HCT116 (cell line): ENCODE results near the gene POFUT2. TPM values are rescaled to one million over a fixed set of nuclear protein-coding genes. Genes with fewer than 3 reads are reported as not detected.

Experiments used
- ATAC-seq: fragments of 200-7000 bp; cut with Tn5 transposase; 2 replicates; pipeline ENCODE4 v1.9.1; 2020; ENCODE audit warnings: mild to moderate bottlenecking, moderate library complexity
- BruUV-seq: library from RNA; stranded (reverse); fragments of 400-500 nt; replicated peaks from 2 replicates; lab custom pipeline; 2021; lab: Mats Ljungman, UMichigan
- CTCF ChIA-PET: fragments of 300-600 bp; sonication (Branson Sonifier 250); formaldehyde crosslinking; loops from one replicate; lab custom pipeline; 2021; ENCODE audit warnings: antibody characterized with exemption; lab: Charles Lee
- POLR2A ChIA-PET: fragments of 300-600, 350-600 bp; sonication (Branson Sonifier 250); formaldehyde crosslinking; loops from one replicate; lab custom pipeline; 2021; ENCODE audit warnings: antibody characterized with exemption; lab: Charles Lee
- RAD21 ChIA-PET, 2 experiments: fragments of 300-600 bp; sonication (Branson Sonifier 250); formaldehyde crosslinking; loops; one replicate each; lab custom pipeline; 2023; ENCODE audit warnings: low total read pairs in 2 of 2; ENCODE audit not compliant: uncharacterized antibody in 2 of 2, unreplicated experiment in 2 of 2, low non-redundant PET in 1 of 2; lab: Charles Lee
- DNase-seq: peaks from one replicate; pipeline ENCODE4 v3.0.0-alpha.2; 2010; ENCODE audit warnings: low read depth, low spot score
- H2AFZ ChIP-seq: fragments of 200-600 bp; shearing (Covaris generic), sonication (generic); 2 replicates; pipeline ENCODE4 v1.6.1; 2017; ENCODE audit warnings: low read depth, mixed run types, mixed read lengths, antibody characterized with exemption, low read length; ENCODE audit not compliant: poor library complexity, severe bottlenecking
- H3K27ac ChIP-seq: 2 replicates; pipeline ENCODE4 v1.5.1; 2012; ENCODE audit warnings: low read depth, low read length
- H3K27me3 ChIP-seq: fragments of 200-600 bp; sonication (generic); 2 replicates; pipeline ENCODE4 v1.6.1; 2016; ENCODE audit warnings: mixed run types, low read length, mixed read lengths; ENCODE audit not compliant: insufficient read depth
- H3K36me3 ChIP-seq, 2 experiments: fragments of 200-500 bp in 1 of 2; fragments of 200-600 bp in 1 of 2; sonication (Bioruptor generic) in 1 of 2; sonication (generic) in 1 of 2; 2 replicates each; pipeline versions ENCODE4 v1.5.1 to v1.6.1; 2014 to 2016; ENCODE audit warnings: low read length in 2 of 2, inconsistent platforms in 1 of 2, mixed read lengths in 1 of 2, mixed run types in 1 of 2; ENCODE audit not compliant: insufficient read depth in 2 of 2, control insufficient read depth in 1 of 2
- H3K4me1 ChIP-seq, 2 experiments: fragments of 200-600 bp in 1 of 2; sonication (generic) in 1 of 2; 2 replicates each; pipeline versions ENCODE4 v1.5.1 to v1.6.1; 2012 to 2017; ENCODE audit warnings: low read length in 2 of 2, inconsistent platforms in 1 of 2, mild to moderate bottlenecking in 1 of 2, mixed read lengths in 1 of 2, mixed run types in 1 of 2, moderate library complexity in 1 of 2; ENCODE audit not compliant: insufficient read depth in 2 of 2, control insufficient read depth in 1 of 2
- H3K4me2 ChIP-seq: fragments of 200-600 bp; sonication (generic); 2 replicates; pipeline ENCODE4 v1.6.1; 2017; ENCODE audit warnings: mixed run types, low read length, mixed read lengths
- H3K4me3 ChIP-seq, 2 experiments: fragments of 200-600 bp in 1 of 2; sonication (generic) in 1 of 2; replicated peaks in 1 of 2; 2 replicates each; pipeline ENCODE4 v1.5.1; 2011 to 2016; ENCODE audit warnings: low read length in 2 of 2, control low read depth in 1 of 2, low read depth in 1 of 2, mild to moderate bottlenecking in 1 of 2, mixed read lengths in 1 of 2, mixed run types in 1 of 2
- H3K79me2 ChIP-seq: fragments of 200-600 bp; sonication (generic); 2 replicates; pipeline ENCODE4 v1.6.1; 2017; ENCODE audit warnings: mild to moderate bottlenecking, mixed run types, low read length, moderate library complexity, mixed read lengths; ENCODE audit not compliant: insufficient read depth
- H3K9ac ChIP-seq: fragments of 200-600 bp; sonication (generic); 2 replicates; pipeline ENCODE4 v1.6.1; 2016; ENCODE audit warnings: low read length, mixed read lengths
- H3K9me2 ChIP-seq: fragments of 200-600 bp; sonication (generic), shearing (Covaris generic); 2 replicates; pipeline ENCODE4 v1.6.1; 2017; ENCODE audit warnings: mixed run types, mild to moderate bottlenecking, moderate library complexity; ENCODE audit not compliant: insufficient read depth
- H3K9me3 ChIP-seq, 2 experiments: fragments of 200-500 bp in 1 of 2; fragments of 200-600 bp in 1 of 2; sonication (Bioruptor generic) in 1 of 2; sonication (generic) in 1 of 2; 2 replicates each; pipeline ENCODE4 v1.6.1; 2014 to 2017; ENCODE audit warnings: low read length in 2 of 2, mixed read lengths in 2 of 2, inconsistent platforms in 1 of 2, low read depth in 1 of 2, mild to moderate bottlenecking in 1 of 2, mixed run types in 1 of 2, moderate library complexity in 1 of 2; ENCODE audit not compliant: control insufficient read depth in 1 of 2, insufficient read depth in 1 of 2
- H4K20me1 ChIP-seq: fragments of 200-600 bp; sonication (generic), shearing (Covaris generic); 2 replicates; pipeline ENCODE4 v1.6.1; 2017; ENCODE audit warnings: mixed run types, mild to moderate bottlenecking, moderate library complexity; ENCODE audit not compliant: insufficient read depth
- EZH2phosphoT487 ChIP-seq: fragments of 200-600 bp; IDR thresholded peaks from 2 replicates; pipeline ENCODE4 v1.6.1; 2018; ENCODE audit warnings: antibody characterized with exemption, borderline replicate concordance
- POLR2AphosphoS5 ChIP-seq: IDR thresholded peaks from 2 replicates; pipeline ENCODE4 v1.6.1; 2011; ENCODE audit warnings: mild to moderate bottlenecking, low read depth, low read length, moderate library complexity
- YY1 ChIP-seq: IDR thresholded peaks from 2 replicates; pipeline ENCODE4 v1.6.1; 2011; ENCODE audit warnings: low read length, low read depth, moderate library complexity, mild to moderate bottlenecking; ENCODE audit not compliant: insufficient replicate concordance; ENCODE audit errors: extremely low read depth
- intact Hi-C: fragments of 100-400 bp; cut with micrococcal nuclease; formaldehyde crosslinking; loops from 2 replicates; pipeline ENCODE4 v1.10.0; 2022
- total RNA-seq: library from RNA; stranded (reverse); gene quantifications from one replicate; pipeline ENCODE4 v1.2.1, GENCODE V29; 2021; ENCODE audit not compliant: unreplicated experiment
- TF ChIP-seq, protein P1 (sequence below): IDR thresholded peaks from 2 replicates; pipeline ENCODE4 v1.6.1; 2012; ENCODE audit warnings: low read depth
- TF ChIP-seq, protein P2 (sequence below), 3 experiments: fragments of 200-600 bp in 1 of 3; sonication (generic) in 1 of 3; IDR thresholded peaks in 2 of 3; conservative IDR thresholded peaks in 1 of 3; 2 replicates each; pipeline ENCODE4 v1.5.1; 2012 to 2017; ENCODE audit warnings: low read depth in 2 of 3, low read length in 2 of 3, antibody characterized with exemption in 1 of 3, borderline replicate concordance in 1 of 3, control low read depth in 1 of 3, mild to moderate bottlenecking in 1 of 3, mixed read lengths in 1 of 3, mixed run types in 1 of 3, moderate library complexity in 1 of 3; ENCODE audit not compliant: insufficient read depth in 1 of 3

The POFUT2 gene
- total RNA-seq, 1 experiment from 2014 or later, result 20.5 TPM

DNA sequence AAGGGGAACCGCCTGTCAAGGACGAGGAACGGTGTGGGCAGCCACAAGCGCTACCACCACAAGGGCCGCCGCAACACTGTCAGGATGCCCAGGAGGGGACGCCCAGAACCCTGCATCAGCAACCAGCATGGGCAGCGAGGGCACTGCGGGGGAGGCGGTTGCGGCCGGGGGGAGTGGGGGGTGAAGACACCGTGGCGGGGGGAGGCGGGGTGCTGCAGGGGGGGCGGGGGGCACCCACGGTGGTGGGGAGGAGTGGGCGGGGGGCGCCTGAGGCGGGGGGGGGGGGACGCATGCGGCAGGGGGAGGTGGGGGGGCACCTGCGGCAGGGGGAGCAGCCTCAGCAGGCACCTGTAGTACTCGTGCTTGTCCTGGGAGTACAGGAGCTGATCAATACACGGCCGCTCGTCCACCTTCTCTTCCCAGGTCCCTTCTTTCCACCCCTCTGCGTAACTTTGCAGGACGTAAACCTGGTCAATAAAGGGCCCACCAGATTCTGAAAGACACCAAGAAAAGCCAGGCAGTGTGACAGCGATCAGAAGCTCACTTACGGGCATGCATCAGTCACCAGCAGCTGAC, 4.6 kb downstream of the POFUT2 start:
- Histone ChIP-seq H3K4me1 (no peaks in the 10 kb centered on the region; a peak in 1 of 4 replicates), H3K27ac (no peak overlapping the region), H3K4me2 (no peak overlapping the region), H4K20me1 (no peaks in the 10 kb centered on the region), H3K79me2 (peaks cover 12% of the 10 kb centered on the region), H3K9me2 (no peaks in the 10 kb centered on the region), H3K9ac (no peak overlapping the region), H3K27me3 (no peaks in the 10 kb centered on the region), H2AFZ (no peak overlapping the region), H3K36me3 (peaks cover 5 to 20% of the 10 kb centered on the region in 2 experiments; a peak in 3 of 4 replicates), H3K4me3 (no peak overlapping the region), H3K9me3 (no peaks in the 10 kb centered on the region)
- no peak for DNase-seq
- TF ChIP-seq, protein P1, sequence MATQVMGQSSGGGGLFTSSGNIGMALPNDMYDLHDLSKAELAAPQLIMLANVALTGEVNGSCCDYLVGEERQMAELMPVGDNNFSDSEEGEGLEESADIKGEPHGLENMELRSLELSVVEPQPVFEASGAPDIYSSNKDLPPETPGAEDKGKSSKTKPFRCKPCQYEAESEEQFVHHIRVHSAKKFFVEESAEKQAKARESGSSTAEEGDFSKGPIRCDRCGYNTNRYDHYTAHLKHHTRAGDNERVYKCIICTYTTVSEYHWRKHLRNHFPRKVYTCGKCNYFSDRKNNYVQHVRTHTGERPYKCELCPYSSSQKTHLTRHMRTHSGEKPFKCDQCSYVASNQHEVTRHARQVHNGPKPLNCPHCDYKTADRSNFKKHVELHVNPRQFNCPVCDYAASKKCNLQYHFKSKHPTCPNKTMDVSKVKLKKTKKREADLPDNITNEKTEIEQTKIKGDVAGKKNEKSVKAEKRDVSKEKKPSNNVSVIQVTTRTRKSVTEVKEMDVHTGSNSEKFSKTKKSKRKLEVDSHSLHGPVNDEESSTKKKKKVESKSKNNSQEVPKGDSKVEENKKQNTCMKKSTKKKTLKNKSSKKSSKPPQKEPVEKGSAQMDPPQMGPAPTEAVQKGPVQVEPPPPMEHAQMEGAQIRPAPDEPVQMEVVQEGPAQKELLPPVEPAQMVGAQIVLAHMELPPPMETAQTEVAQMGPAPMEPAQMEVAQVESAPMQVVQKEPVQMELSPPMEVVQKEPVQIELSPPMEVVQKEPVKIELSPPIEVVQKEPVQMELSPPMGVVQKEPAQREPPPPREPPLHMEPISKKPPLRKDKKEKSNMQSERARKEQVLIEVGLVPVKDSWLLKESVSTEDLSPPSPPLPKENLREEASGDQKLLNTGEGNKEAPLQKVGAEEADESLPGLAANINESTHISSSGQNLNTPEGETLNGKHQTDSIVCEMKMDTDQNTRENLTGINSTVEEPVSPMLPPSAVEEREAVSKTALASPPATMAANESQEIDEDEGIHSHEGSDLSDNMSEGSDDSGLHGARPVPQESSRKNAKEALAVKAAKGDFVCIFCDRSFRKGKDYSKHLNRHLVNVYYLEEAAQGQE, result no peak
- TF ChIP-seq, protein P2, sequence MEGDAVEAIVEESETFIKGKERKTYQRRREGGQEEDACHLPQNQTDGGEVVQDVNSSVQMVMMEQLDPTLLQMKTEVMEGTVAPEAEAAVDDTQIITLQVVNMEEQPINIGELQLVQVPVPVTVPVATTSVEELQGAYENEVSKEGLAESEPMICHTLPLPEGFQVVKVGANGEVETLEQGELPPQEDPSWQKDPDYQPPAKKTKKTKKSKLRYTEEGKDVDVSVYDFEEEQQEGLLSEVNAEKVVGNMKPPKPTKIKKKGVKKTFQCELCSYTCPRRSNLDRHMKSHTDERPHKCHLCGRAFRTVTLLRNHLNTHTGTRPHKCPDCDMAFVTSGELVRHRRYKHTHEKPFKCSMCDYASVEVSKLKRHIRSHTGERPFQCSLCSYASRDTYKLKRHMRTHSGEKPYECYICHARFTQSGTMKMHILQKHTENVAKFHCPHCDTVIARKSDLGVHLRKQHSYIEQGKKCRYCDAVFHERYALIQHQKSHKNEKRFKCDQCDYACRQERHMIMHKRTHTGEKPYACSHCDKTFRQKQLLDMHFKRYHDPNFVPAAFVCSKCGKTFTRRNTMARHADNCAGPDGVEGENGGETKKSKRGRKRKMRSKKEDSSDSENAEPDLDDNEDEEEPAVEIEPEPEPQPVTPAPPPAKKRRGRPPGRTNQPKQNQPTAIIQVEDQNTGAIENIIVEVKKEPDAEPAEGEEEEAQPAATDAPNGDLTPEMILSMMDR (IDR thresholded peaks at IDR 0.05 in 2 of 3, conservative IDR thresholded peaks at IDR 0.05 in 1 of 3; ENCODE audit: borderline replicate concordance in 1 of 3, insufficient read depth in 1 of 3, low read depth in 2 of 3, low read length in 2 of 3), result no peak
- TF ChIP-seq EZH2phosphoT487 (no peak), YY1 (no peak), POLR2AphosphoS5 (no peak)
- ChIA-PET RAD21 (no interaction called here), CTCF (no interaction called here), POLR2A (no interaction called here)
- intact Hi-C loops, result no loop called here
- ATAC-seq, result no peak
- BruUV-seq, result no TSS peak
